HG03520 (cell line): ENCODE results near the gene IGFBPL1.

Experiments
- ATAC-seq: cut with Tn5 transposase; IDR thresholded peaks from one replicate; pipeline ENCODE4 v1.9.1; 2021; ENCODE audit warnings: mild to moderate bottlenecking, moderate library complexity; ENCODE audit not compliant: unreplicated experiment

The IGFBPL1 gene

GRCh38 chr9:38358390-38359296, 65.6 kb downstream of the IGFBPL1 start:
- no peak for ATAC-seq

- no peak for ATAC-seq
Observed at GRCh38 chr9:38357350-38358114, 66.7 kb downstream of the IGFBPL1 start.

GRCh38 chr9:38356851-38357250, 67.4 kb downstream of the IGFBPL1 start:
- ATAC-seq, result no peak
